B cell (primary cell): ENCODE measurements around the gene MSLN. TPM values are rescaled to one million over a fixed set of nuclear protein-coding genes. Genes with fewer than 3 reads are reported as not detected.

Experiments used
- ATAC-seq: fragments of 200-7000 bp; cut with Tn5 transposase; one replicate; pipeline ENCODE4 v1.10.0; 2021; ENCODE audit warnings: low read depth, mild to moderate bottlenecking, moderate number of reproducible peaks, moderate library complexity
- CTCF ChIA-PET: fragments of 350-600 bp; sonication (Branson Sonifier 250); formaldehyde crosslinking; loops from one replicate; lab custom pipeline; 2021; ENCODE audit warnings: antibody characterized with exemption, inconsistent platforms; lab: Charles Lee
- POLR2A ChIA-PET: fragments of 350-600 bp; sonication (Branson Sonifier 250); formaldehyde crosslinking; loops from one replicate; lab custom pipeline; 2021; ENCODE audit warnings: antibody characterized with exemption; lab: Charles Lee
- DNase-seq: peaks from one replicate; pipeline ENCODE4 v3.0.0; 2013
- H2AFZ ChIP-seq: 2 replicates; pipeline ENCODE4 v1.6.1; 2012; ENCODE audit warnings: mild to moderate bottlenecking, low read depth, low read length; ENCODE audit not compliant: insufficient read depth, poor library complexity, severe bottlenecking
- H3K27ac ChIP-seq, 2 donors: 1 replicate in 1 of 2; 2 replicates in 1 of 2; pipeline ENCODE4 v1.5.1; 2012 to 2013; ENCODE audit warnings: low read length in 2 of 2, mild to moderate bottlenecking in 2 of 2, moderate library complexity in 1 of 2
- H3K27me3 ChIP-seq, 4 experiments: fragments of 200-600 bp in 1 of 4; sonication (generic) in 1 of 4; replicated peaks in 1 of 4; 1 replicate in 2 of 4; 2 replicates in 2 of 4; pipeline versions ENCODE4 v1.6.1 to v1.7.0; 2013 to 2016; ENCODE audit warnings: low read length in 3 of 4, mild to moderate bottlenecking in 2 of 4, mixed read lengths in 1 of 4, moderate library complexity in 1 of 4; ENCODE audit not compliant: insufficient read depth in 4 of 4, control insufficient read depth in 3 of 4; ENCODE audit errors: control extremely low read depth in 1 of 4
- H3K36me3 ChIP-seq, 2 experiments: replicated peaks in 1 of 2; 1 replicate in 1 of 2; 2 replicates in 1 of 2; pipeline versions ENCODE4 v1.6.1 to v1.7.1; 2013; ENCODE audit warnings: low read length in 1 of 2; ENCODE audit not compliant: insufficient read depth in 2 of 2, control insufficient read depth in 1 of 2; ENCODE audit errors: control extremely low read depth in 1 of 2, extremely low read depth in 1 of 2
- H3K4me1 ChIP-seq, 2 donors: fragments of 200-600 bp in 1 of 2; sonication (generic) in 1 of 2; 1 replicate in 1 of 2; 2 replicates in 1 of 2; pipeline versions ENCODE4 v1.5.1 to v1.6.1; 2013 to 2017; ENCODE audit warnings: low read length in 2 of 2; ENCODE audit not compliant: control insufficient read depth in 2 of 2, insufficient read depth in 2 of 2
- H3K4me2 ChIP-seq: replicated peaks from 2 replicates; pipeline ENCODE3; 2012; ENCODE audit warnings: mild to moderate bottlenecking, low read depth, low read length; ENCODE audit not compliant: poor library complexity, severe bottlenecking
- H3K4me3 ChIP-seq, 5 experiments: fragments of 200-600 bp in 1 of 5; sonication (generic) in 1 of 5; 1 replicate in 3 of 5; 2 replicates in 2 of 5; pipeline versions ENCODE4 v1.5.1 to v1.7.0; 2011 to 2016; ENCODE audit warnings: low read length in 4 of 5, mild to moderate bottlenecking in 4 of 5, low read depth in 2 of 5, control low read depth in 1 of 5, moderate library complexity in 1 of 5; ENCODE audit not compliant: insufficient read depth in 1 of 5; ENCODE audit errors: control extremely low read depth in 1 of 5, extremely low read depth in 1 of 5
- H3K79me2 ChIP-seq: fragments of 200-600 bp; sonication (generic); one replicate; pipeline ENCODE4 v1.6.0; 2016; ENCODE audit warnings: low read length; ENCODE audit not compliant: control insufficient read depth, insufficient read depth
- H3K9ac ChIP-seq: fragments of 200-600 bp; sonication (generic); 2 replicates; pipeline ENCODE4 v1.6.1; 2017; ENCODE audit warnings: mild to moderate bottlenecking, low read length, moderate library complexity
- H3K9me3 ChIP-seq, 3 donors: one replicate each; pipeline versions ENCODE4 v1.6.1 to v1.7.1; 2013; ENCODE audit warnings: low read length in 2 of 3; ENCODE audit not compliant: control insufficient read depth in 2 of 3, insufficient read depth in 1 of 3; ENCODE audit errors: control extremely low read depth in 1 of 3
- H4K20me1 ChIP-seq: 2 replicates; pipeline ENCODE4 v1.6.0; 2012; ENCODE audit warnings: mild to moderate bottlenecking, low read length; ENCODE audit not compliant: insufficient read depth, control insufficient read depth, poor library complexity, severe bottlenecking
- H3K27ac Mint-ChIP-seq: one replicate; pipeline ENCODE4 v1.8.0; 2021; ENCODE audit warnings: mixed read lengths
- H3K27me3 Mint-ChIP-seq: one replicate; pipeline ENCODE4 v1.8.0; 2021; ENCODE audit warnings: mixed read lengths
- H3K4me1 Mint-ChIP-seq: one replicate; pipeline ENCODE4 v1.8.0; 2021; ENCODE audit warnings: mixed read lengths
- H3K4me3 Mint-ChIP-seq: one replicate; pipeline ENCODE4 v1.8.0; 2021; ENCODE audit warnings: mixed read lengths
- H3K9me3 Mint-ChIP-seq: one replicate; pipeline ENCODE4 v1.8.0; 2022; ENCODE audit warnings: mixed read lengths; ENCODE audit not compliant: insufficient read depth
- EZH2 ChIP-seq: IDR thresholded peaks from 2 replicates; pipeline ENCODE4 v1.6.1; 2012; ENCODE audit warnings: borderline replicate concordance, low read depth, mild to moderate bottlenecking, moderate library complexity, low read length; ENCODE audit not compliant: insufficient read depth, poor library complexity, severe bottlenecking
- WGBS: methylation state at CpG from one replicate; pipeline ENCODE4 v1.1.5; 2013; ENCODE audit warnings: missing lambda C conversion rate; ENCODE audit not compliant: insufficient coverage; 5-methylcytosine and 5-hydroxymethylcytosine counted together
- intact Hi-C: fragments of 100-400 bp; cut with micrococcal nuclease; formaldehyde crosslinking; loops from one replicate; pipeline ENCODE4 v1.10.0; 2022
- polyA plus RNA-seq: library from polyadenylated mRNA; depleted of rRNA; stranded (reverse); fragments of >200 nt; gene quantifications from 2 replicates; pipeline ENCODE4 v1.2.3, GENCODE V29; 2012
- total RNA-seq, 2 donors: library from RNA; stranded (reverse); fragments of 120-200 nt in 1 of 2; gene quantifications; 1 replicate in 1 of 2; 2 replicates in 1 of 2; pipeline versions ENCODE4 v1.2.3 to v1.2.4, GENCODE V29; 2013 to 2022
- TF ChIP-seq, protein P1 (sequence below): fragments of 200-600 bp; IDR thresholded peaks from one replicate; pipeline ENCODE4 v1.8.0; 2022; ENCODE audit warnings: antibody characterized with exemption, mild to moderate bottlenecking

MSLN gene
- total and polyA plus RNA-seq, 2 donors (not counting 1 experiment from before 2014, with no cell fraction given) = not detected

DNA sequence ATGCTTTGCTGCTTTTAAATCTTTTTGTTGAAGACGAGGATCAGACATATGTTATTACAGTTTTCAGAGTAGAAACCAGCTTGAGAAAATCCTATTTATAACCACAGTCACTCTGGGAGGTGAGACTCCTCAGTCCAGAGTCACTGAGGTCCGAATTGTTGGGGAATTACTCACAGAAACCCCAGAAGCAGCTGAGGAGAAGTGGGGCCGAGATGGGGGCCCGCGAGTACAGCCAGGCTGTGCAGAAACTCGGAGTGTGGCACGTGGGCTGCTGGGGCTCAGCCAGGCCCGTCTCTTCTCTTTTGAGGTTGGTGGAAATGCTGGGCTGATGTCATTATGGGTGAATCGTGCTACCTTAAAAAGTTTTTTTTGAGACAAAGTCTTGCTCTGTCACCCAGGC, 54.4 kb downstream of the MSLN start:
- intact Hi-C loops = no loop called here
- H3K4me1 ChIP-seq = peaks cover 3 to 16% of the 10 kb centered on the region in 2 donors
- H3K4me3 ChIP-seq = no peak overlapping the region
- peaks cover 0 to 60% (median 12%) of the 10 kb centered on the region in 4 experiments for H3K27me3 ChIP-seq
- no peaks in the 10 kb centered on the region for H3K36me3 ChIP-seq
- WGBS = 80% methylated on average over 8 of the region's 9 CpGs
- Mint-ChIP-seq H3K27me3 (peaks cover 32% of the 10 kb centered on the region), H3K4me3 (no peak overlapping the region), H3K27ac (no peak overlapping the region), H3K4me1 (peaks cover 10% of the 10 kb centered on the region), H3K9me3 (no peaks in the 10 kb centered on the region)
- no peak for ATAC-seq
- no peak overlapping the region for H3K9ac ChIP-seq
- no peak overlapping the region for H2AFZ ChIP-seq
- H3K79me2 ChIP-seq = peaks cover 4% of the 10 kb centered on the region
- ChIA-PET POLR2A (no interaction called here), CTCF (interaction anchor here (0.6 kb wide), 1 partner anchor 909 kb away, joined by 3 read pairs; no protein-coding TSS in a partner anchor)
- H3K4me2 ChIP-seq = no peak overlapping the region
- H3K27ac ChIP-seq = no peak overlapping the region
- TF ChIP-seq EZH2 = no peak
- TF ChIP-seq, protein P1, sequence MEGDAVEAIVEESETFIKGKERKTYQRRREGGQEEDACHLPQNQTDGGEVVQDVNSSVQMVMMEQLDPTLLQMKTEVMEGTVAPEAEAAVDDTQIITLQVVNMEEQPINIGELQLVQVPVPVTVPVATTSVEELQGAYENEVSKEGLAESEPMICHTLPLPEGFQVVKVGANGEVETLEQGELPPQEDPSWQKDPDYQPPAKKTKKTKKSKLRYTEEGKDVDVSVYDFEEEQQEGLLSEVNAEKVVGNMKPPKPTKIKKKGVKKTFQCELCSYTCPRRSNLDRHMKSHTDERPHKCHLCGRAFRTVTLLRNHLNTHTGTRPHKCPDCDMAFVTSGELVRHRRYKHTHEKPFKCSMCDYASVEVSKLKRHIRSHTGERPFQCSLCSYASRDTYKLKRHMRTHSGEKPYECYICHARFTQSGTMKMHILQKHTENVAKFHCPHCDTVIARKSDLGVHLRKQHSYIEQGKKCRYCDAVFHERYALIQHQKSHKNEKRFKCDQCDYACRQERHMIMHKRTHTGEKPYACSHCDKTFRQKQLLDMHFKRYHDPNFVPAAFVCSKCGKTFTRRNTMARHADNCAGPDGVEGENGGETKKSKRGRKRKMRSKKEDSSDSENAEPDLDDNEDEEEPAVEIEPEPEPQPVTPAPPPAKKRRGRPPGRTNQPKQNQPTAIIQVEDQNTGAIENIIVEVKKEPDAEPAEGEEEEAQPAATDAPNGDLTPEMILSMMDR = no peak
- no peaks in the 10 kb centered on the region for H4K20me1 ChIP-seq
- no peak for DNase-seq
- peaks cover 0 to 23% (median 0%) of the 10 kb centered on the region in 3 donors for H3K9me3 ChIP-seq

- no peak for ATAC-seq
Measured at GRCh38 chr16:815861-816260, 55.3 kb downstream of the MSLN start.

More at GRCh38 chr16:815861-816260, 55.3 kb downstream of the MSLN start:
- no peak overlapping the region for H2AFZ ChIP-seq
- POLR2A ChIA-PET = no interaction called here
- peaks cover 37% of the 10 kb centered on the region for H3K27me3 Mint-ChIP-seq
- H3K9me3 ChIP-seq = peaks cover 0 to 24% (median 0%) of the 10 kb centered on the region in 3 donors
- H3K36me3 ChIP-seq = no peaks in the 10 kb centered on the region
- TF ChIP-seq EZH2 = no peak
- TF ChIP-seq, protein P1 = no peak
- H3K9me3 Mint-ChIP-seq = no peaks in the 10 kb centered on the region
- no peak overlapping the region for H3K27ac Mint-ChIP-seq
- no peaks in the 10 kb centered on the region for H3K79me2 ChIP-seq
- no peak overlapping the region for H3K9ac ChIP-seq
- DNase-seq = no peak
- intact Hi-C loops = no loop called here
- H3K4me3 ChIP-seq = no peak overlapping the region
- no peak overlapping the region for H3K27ac ChIP-seq
- no peak overlapping the region for H3K4me2 ChIP-seq
- CTCF ChIA-PET = interaction anchor here (0.6 kb wide), 1 partner anchor 154 kb away, joined by 3 read pairs; no protein-coding TSS in a partner anchor
- no peaks in the 10 kb centered on the region for H4K20me1 ChIP-seq
- H3K4me3 Mint-ChIP-seq = no peak overlapping the region
- WGBS = 95% methylated on average over 10 of the region's 15 CpGs
- H3K4me1 ChIP-seq = peaks cover 3 to 16% of the 10 kb centered on the region in 2 donors
- H3K27me3 ChIP-seq = peaks cover 0 to 60% (median 12%) of the 10 kb centered on the region in 4 experiments
- peaks cover 14% of the 10 kb centered on the region for H3K4me1 Mint-ChIP-seq
